ENCODE measurements around the gene NR2F6.

DNA sequence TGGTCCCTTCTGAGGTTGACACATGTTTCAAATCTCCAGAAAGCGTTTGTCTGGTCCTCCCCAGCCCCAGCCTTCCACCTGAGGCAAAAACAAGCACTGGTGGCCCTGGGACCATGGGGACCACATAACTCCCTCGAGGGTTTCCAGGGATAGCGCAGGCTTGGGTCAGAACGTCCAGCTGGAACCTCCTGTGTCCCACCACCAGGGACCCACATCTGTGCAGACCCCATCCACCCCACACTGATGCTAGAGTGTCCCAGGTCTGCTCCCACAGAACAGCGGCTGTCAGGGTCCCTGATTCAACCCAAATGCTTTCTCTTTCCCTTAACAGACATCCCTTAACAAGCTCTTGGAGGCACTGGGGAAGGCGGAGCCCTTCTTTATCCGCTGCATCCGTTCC lies 60.1 kb downstream of the NR2F6 start:
- TF ChIP-seq EZH2 (IDR thresholded peaks at IDR 0.05), result no peak
- no peak for TF ChIP-seq POLR2AphosphoS5 (IDR thresholded peaks at IDR 0.05; ENCODE audit: borderline replicate concordance, low read depth, low read length)
- TF ChIP-seq FOXP2 (optimal IDR thresholded peaks at IDR 0.05; ENCODE audit: control extremely low read depth, extremely low read length, insufficient read depth), result no peak

Data from SK-N-MC (cell line).